Uterus (tissue), 2 donors: ENCODE measurements around the gene SLC22A7.

Source experiments
- POLR2A ChIP-seq, 2 donors: fragments of 450-650 bp; IDR thresholded peaks; one replicate each; pipeline ENCODE4 v1.6.1; 2016; ENCODE audit warnings: antibody characterized with exemption in 2 of 2, mild to moderate bottlenecking in 1 of 2, moderate library complexity in 1 of 2
- TF ChIP-seq, protein P1 (sequence below), 4 experiments: fragments of 200-600 bp in 2 of 4; fragments of 450-650 bp in 2 of 4; sonication (generic) in 2 of 4; IDR thresholded peaks; one replicate each; pipeline ENCODE4 v1.5.1; 2016 to 2019; ENCODE audit warnings: antibody characterized with exemption in 4 of 4, mild to moderate bottlenecking in 2 of 4, moderate library complexity in 1 of 4

DNA sequence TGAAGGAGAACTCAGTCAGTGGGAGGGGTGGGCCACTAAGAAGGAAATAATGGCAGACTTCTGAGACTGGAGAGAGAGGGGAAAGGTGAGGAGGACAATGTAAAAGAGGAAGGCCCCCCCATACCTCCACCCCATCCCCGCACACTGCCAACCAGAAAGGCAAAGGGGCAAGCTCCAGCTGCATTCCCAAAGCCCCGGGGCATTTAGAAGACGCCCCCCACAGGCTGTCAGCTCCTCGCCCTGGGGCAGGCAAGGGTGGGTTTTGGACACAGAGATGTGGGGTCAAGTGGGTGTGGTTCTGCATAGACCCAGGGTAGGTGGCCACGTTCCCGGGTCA lies 20.8 kb upstream of the SLC22A7 start:
- no peak for TF ChIP-seq POLR2A (IDR thresholded peaks at IDR 0.05)
- TF ChIP-seq, protein P1, sequence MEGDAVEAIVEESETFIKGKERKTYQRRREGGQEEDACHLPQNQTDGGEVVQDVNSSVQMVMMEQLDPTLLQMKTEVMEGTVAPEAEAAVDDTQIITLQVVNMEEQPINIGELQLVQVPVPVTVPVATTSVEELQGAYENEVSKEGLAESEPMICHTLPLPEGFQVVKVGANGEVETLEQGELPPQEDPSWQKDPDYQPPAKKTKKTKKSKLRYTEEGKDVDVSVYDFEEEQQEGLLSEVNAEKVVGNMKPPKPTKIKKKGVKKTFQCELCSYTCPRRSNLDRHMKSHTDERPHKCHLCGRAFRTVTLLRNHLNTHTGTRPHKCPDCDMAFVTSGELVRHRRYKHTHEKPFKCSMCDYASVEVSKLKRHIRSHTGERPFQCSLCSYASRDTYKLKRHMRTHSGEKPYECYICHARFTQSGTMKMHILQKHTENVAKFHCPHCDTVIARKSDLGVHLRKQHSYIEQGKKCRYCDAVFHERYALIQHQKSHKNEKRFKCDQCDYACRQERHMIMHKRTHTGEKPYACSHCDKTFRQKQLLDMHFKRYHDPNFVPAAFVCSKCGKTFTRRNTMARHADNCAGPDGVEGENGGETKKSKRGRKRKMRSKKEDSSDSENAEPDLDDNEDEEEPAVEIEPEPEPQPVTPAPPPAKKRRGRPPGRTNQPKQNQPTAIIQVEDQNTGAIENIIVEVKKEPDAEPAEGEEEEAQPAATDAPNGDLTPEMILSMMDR (IDR thresholded peaks at IDR 0.05), result no peak
